Skin epidermis (tissue), 12 donors: ENCODE data around the gene DUOXA1.
A peak's percentile ranks its signal among the peaks of the same experiment; 100 is the strongest.
"Not testable (repeated sequence)": the region's sequence is repeated elsewhere in the genome, so short reads cannot be mapped to it uniquely, and the experiment has no call there.

Experiments
- H3K27ac ChIP-seq, 21 experiments: fragments of 200-600 bp; sonication (generic) in 11 of 21; one replicate each; pipeline ENCODE4 v1.5.0; 2020; ENCODE audit warnings: mild to moderate bottlenecking in 3 of 21, inconsistent platforms in 2 of 21, moderate library complexity in 2 of 21
- H3K4me3 ChIP-seq, 7 experiments: fragments of 200-600 bp; sonication (generic) in 2 of 7; one replicate each; pipeline ENCODE4 v1.5.0; 2020; ENCODE audit warnings: inconsistent platforms in 2 of 7, mild to moderate bottlenecking in 2 of 7, moderate library complexity in 1 of 7

The DUOXA1 gene

DNA sequence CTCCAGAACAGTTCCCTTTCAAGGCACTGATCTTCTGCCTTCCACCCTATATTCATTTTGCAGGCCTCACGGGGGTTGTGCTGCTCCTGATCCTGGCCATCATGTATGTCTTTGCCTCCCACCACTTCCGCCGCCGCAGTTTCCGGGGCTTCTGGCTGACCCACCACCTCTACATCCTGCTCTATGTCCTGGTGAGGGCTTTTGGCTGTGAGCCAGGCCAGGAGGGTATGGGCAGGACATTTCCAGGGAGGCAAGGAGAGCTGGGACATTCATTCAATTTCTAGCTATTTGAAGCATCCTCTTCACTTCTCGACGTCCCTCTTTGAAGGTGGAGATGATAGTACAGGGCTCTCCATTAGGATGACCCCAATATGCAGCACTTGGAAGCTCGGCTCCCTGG, 26.1 kb upstream of the DUOXA1 start:
- H3K27ac ChIP-seq, result peak overlapping the region in 1 of 21 experiments; percentile 86
- H3K4me3 ChIP-seq, result no peak overlapping the region

DNA sequence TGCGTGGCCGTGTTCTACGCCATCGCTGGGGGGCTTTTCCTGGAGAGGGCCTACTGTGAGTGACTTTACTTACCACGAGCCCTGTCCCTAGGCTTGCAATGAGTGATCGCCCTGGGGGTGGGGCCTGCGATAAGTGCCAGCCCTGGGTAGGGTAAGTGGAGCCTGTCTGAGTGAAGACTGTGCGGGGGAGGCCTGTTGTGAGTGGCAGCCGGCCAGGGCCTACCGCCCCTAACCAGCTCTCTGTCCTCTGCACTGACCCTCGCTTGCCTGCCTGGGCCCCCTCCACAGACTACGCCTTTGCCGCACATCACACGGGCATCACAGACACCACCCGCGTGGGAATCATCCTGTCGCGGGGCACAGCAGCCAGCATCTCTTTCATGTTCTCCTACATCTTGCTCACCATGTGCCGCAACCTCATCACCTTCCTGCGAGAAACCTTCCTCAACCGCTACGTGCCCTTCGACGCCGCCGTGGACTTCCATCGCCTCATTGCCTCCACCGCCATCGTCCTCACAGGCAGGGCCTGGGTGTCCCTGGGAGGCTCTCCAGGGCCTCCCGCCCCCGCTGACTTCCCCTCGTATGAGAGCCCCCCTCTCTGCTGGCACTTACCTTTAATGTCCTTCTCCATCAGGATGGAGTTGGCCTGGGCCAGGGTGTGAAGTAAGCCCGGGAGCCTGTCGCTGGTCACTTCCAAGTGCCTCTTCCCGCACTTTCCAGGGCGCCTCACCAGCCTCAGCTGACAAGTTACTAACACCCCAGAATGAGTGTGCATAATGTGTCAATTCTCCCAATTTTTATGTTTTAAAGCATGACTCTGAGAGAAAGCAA, 22.5 kb upstream of the DUOXA1 start:
- Histone ChIP-seq H3K4me3 (no peak overlapping the region), H3K27ac (no peak overlapping the region)

DNA sequence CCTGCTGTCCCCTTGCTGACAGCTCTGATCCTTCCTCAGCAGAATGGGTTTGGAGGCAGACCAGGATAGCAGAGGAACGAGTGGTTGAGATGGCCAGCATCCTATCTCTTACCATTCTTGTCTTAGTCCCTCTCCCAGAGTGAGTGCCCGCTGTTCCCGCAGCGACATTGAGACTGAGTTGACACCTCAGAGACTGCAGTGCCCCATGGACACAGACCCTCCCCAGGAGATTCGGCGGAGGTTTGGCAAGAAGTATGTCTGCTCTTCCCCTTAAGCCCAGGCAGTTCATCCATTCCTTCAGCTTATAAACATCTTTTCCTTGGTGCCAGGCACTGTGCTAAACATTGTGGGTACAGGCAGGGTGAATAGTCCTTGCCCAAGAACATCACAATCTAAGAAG, 21.3 kb upstream of the DUOXA1 start:
- Histone ChIP-seq H3K4me3 (no peak overlapping the region), H3K27ac (no peak overlapping the region)

DNA sequence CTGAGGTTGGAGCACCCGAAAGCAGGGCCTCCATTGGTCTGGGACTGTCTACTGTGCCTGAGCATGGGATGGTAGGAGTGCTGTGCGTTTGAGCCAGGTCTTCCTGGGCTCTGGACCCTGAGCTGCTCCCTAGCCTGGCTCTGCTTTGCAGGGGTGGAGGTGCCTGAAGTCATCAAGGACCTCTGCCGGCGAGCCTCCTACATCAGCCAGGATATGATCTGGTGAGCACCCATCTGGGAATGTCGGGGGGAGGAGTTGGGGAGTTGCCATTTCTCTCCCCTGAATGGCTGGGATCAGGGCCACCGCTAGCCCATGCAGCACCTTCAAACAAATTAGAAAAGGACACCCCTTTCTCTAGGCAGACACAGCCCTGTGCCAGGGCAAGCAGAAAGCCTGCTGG, 20.8 kb upstream of the DUOXA1 start:
- Histone ChIP-seq H3K27ac (no peak overlapping the region), H3K4me3 (no peak overlapping the region)

DNA sequence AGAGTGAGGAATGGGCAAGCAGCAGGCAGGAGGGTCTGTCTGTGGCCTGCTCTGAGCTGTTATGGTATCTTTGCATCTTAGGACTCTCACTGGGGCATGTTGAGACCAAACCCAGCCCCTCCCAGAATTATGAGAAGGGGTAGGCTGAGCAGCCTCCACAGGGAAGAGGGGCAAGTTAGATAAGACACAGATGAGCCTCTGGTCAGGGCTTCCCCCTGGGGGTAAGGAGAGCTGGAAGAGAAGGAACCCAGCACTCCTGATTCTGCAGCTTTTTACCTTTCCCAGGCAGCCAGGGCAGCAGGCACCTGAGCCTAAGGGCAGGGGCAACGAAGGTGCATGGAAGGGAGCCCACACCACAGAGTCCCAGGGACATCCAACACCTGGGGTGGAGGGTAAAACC, 19.4 kb upstream of the DUOXA1 start:
- peak overlapping the region in 7 of 21 experiments; percentile 4 to 64 (median 46) for H3K27ac ChIP-seq
- H3K4me3 ChIP-seq, result no peak overlapping the region

DNA sequence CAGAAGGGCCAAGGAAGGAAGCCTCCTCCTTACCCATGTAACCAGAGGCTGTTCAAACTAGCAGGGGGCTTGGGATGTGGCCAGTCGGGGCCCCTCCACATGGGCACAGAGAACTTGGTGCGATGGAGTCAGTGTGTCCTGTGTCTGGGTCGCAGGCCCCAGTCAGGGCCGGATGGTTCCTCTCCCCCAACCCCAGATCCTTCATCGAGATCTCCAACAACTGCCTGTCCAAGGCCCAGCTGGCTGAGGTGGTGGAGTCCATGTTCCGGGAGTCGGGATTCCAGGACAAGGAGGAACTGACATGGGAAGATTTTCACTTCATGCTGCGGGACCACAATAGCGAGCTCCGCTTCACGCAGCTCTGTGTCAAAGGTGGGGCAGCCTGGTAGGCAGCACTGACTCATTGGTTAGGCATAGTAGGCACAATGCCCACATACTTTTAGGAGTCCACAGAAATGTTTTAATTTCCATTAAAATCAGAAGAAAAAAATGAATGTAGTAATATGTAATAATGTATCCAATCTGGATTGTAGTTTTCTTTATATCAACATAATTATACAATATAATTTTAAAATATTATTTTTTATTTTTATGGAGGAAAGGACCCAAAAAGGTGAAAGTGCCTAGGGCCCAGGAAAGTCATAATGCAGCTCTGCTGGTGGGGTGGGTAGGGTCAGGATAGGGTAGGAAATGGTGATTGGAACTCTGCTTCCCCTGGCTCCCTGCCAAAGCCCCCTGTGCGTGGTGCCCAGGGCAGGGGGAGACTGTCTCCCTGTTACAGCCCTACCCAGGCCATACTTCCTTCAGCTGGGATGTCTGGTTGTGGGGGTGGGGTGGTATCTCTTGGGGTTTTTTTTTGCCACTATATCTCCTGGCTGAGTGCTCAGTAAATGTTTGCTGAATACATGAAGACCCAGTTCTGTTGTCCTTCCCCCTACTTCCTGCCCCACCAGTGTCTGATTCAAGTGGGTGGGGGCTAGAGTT, 18.7 kb upstream of the DUOXA1 start:
- no peak overlapping the region for H3K4me3 ChIP-seq
- H3K27ac ChIP-seq, result peak overlapping the region in 9 of 21 experiments; percentile 4 to 64 (median 46)

DNA sequence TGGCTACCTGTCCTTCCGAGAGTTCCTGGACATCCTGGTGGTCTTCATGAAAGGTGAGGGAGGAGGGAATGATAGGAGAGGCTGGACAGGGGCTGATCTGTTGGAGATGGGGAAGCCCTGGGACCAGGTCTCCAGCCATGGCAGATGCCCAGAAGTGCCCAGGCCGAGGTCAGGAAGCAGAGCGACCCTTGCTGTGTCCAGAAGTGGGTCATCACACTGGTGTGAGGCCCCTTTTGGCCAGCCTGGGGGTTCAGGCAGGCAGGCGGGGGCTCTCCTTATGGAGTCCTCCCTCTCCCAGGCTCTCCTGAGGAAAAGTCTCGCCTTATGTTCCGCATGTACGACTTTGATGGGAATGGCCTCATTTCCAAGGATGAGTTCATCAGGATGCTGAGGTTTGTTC, 17.9 kb upstream of the DUOXA1 start:
- Histone ChIP-seq H3K27ac (peak overlapping the region in 6 of 21 experiments; percentile 0 to 64 (median 32)), H3K4me3 (no peak overlapping the region)

DNA sequence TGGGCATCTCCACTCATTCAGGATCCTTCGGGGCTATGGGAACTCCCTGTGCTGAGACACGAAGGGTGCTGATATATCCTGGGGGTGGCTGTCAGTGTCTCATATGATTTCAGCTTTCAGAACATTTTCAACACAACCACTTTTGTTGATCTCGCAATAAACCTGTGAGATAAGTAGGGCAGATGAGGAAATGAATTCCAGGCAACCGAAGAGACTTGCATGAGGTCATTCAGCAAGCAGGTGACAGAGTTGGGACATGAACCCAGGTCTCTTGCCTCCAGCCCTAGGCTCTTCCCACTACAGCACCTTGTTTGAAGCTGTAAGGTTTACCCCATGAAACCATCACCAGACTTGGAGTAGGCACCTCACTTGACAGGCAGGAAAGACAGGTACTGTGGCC, 16.7 kb upstream of the DUOXA1 start:
- Histone ChIP-seq H3K27ac (peak overlapping the region in 14 of 21 experiments; percentile 7 to 73 (median 52)), H3K4me3 (no peak overlapping the region)

DNA sequence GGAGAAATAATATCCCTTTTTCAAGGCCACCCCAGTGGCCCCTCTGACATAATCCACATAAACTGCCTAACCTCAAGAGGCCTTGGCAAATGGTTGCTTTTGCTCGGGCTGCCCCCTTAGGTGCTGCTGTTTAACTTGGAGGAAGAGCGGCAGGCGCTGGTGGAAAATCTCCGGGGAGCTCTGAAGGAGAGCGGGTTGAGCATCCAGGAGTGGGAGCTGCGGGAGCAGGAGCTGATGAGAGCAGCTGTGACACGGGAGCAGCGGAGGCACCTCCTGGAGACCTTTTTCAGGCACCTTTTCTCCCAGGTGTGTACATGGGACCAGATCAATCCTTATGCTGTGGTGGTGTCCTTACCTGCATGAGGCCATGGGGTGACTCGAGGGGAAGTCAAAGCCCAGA, 15.1 kb upstream of the DUOXA1 start:
- Histone ChIP-seq H3K27ac (peak overlapping the region in 4 of 21 experiments; percentile 16 to 73 (median 38)), H3K4me3 (no peak overlapping the region)

DNA sequence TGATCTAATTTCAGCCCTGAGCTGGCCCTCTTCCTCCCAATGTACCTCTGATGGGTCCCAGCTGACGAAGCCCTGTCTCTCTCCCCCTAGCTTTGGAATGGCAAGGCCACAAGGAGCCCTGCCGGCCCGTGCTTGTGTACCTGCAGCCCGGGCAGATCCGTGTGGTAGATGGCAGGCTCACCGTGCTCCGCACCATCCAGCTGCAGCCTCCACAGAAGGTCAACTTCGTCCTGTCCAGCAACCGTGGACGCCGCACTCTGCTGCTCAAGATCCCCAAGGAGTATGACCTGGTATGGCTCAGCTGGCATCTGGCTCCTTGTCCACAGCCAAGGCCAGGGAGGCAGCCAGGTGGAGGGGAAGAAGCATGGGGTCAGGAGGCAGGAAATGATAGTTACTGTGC, 14.3 kb upstream of the DUOXA1 start:
- no peak overlapping the region for H3K4me3 ChIP-seq
- H3K27ac ChIP-seq, result peak overlapping the region in 2 of 21 experiments; percentile 10 to 39

DNA sequence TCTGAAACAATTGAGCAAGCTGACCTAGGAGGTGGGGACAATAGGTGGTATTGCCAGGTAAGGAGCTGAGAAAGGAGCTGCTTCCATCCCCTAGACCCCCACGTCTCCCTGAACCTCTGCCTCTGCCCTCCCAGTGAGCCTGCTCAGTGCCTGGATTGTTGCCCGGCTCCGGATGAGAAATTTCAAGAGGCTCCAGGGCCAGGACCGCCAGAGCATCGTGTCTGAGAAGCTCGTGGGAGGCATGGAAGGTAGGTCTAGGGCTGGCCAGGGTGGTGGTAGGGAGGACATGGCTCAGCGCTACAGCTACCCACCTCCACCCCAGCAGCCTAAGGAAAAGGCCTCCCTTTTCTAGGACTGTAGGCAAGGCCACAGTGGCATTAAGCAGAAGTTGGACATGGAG, 13.4 kb upstream of the DUOXA1 start:
- H3K4me3 ChIP-seq, result no peak overlapping the region
- H3K27ac ChIP-seq, result no peak overlapping the region

DNA sequence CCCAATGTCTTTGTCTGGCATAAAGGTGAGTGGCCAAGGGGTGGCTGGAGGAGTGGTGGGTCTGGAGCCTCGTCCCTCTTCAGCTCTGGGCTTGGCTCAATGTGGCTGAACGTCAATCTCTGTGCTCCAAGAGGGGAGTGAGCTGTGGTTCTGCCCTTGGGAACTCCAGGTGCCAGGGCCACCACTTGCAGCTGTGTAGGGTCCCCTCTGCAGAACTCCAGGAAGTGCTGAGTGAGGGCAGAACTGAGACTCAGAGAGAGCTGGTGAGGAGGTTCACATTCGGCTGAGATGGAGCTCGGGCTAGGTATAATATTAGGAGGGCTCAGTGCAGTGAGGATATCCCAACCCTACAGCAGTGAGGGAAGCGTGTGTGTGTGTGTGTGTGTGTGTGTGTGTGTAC, 11.7 kb upstream of the DUOXA1 start:
- H3K4me3 ChIP-seq, result no peak overlapping the region
- no peak overlapping the region for H3K27ac ChIP-seq

DNA sequence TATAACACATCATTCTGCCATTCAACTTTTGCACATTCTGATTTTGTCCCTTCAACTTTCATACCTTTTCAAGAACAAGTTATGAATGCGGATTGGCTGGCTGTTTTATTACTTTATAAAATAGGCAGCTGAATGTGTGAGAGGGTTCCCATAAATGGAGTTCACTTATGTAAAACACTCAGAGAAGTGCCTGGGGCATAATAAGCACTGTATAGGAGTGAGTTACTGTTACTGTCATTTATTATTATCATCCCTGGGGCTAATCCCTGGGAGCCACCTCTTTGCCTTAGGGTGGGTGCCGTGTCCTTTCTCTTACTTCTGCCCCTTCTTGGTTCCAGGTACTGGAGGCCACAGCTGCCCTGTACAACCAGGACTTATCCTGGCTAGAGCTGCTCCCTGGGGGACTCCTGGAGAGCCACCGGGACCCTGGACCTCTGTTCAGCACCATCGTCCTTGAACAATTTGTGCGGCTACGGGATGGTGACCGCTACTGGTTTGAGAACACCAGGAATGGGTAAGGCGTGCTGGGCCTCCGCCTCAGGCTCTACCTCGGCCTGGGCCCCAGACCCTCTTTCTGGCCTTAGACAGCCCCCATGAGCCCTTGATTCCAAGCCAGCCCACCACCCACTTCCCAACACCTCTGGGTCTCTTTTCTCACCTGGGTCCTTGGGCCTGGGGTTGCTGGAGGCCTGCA, 11.0 kb upstream of the DUOXA1 start:
- no peak overlapping the region for H3K27ac ChIP-seq

DNA sequence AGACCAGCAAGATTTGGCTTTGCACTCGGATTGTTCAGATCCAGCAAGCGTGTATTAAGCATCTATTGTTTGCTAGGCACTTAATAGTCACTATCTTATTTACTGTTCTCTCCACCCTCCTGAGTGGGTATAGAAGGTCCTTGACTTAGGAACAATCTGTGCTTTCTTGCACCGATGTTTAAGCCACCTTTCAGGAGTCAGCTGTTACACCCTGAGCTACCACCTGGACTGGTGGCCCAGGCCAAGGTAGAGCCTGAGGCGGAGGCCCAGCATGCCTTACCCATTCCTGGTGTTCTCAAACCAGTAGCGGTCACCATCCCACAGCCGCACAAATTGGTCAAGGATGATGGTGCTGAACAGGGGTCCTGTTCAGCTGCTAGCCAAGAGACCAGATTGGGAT, 10.1 kb upstream of the DUOXA1 start:
- H3K4me3 ChIP-seq, result no peak overlapping the region
- no peak overlapping the region for H3K27ac ChIP-seq

More for the DNA sequence above, 11.0 kb upstream of the DUOXA1 start:
- H3K4me3 ChIP-seq, result no peak overlapping the region

DNA sequence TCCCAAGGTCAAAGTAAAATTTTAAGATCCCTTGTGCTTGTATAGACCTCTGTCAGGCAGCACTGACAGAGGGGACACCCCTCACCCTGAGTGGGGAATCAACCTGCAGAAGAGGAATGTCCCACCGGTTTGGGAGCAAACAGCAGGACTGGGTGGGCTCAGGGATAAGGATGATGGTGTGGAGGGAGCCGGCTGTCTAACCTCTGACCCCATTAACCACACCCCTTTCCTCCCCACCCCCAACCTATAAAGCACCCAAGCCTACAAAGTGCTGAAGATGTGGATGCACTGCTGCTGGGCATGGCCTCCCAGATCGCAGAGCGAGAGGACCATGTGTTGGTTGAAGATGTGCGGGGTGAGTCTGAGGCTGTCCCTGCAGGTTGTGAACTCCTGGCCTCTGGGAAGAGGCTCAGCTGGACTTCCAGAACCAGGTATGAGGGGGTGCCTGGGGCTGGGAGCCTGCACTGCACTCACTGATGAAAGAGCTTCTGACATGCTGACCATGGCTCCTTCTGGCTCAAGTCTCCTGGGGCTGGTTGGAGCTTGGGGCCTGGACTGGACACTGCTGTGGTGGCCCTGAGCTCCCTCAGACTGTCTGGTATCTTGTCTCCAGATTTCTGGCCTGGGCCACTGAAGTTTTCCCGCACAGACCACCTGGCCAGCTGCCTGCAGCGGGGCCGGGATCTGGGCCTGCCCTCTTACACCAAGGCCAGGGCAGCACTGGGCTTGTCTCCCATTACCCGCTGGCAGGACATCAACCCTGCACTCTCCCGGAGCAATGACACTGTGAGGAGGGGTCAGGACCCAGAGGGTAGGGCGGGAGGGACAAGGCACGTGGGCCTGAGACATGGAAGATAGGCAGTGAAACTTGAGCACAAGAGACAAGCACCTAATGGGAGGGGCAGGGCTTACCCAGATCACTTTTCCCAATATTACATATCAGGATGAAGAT, 9.4 kb upstream of the DUOXA1 start:
- H3K27ac ChIP-seq, result no peak overlapping the region

DNA sequence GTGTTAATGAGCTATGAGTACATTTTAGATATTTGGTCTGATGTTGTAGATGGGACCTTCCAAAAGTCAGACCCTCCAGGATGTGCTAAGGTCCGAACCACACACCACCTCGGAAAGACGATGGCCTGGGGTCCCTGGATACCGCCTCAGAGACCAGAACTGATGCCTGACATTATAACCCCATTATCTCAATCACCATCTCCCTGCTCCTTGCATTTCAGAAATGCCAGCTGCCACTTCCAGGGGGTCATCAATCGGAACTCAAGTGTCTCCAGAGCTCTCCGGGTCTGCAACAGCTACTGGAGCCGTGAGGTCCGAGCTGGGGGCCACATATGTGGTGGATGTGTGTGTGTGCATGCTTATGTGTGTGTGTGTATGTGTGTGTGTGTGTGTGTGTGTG, 8.0 kb upstream of the DUOXA1 start:
- Histone ChIP-seq H3K4me3 (no peak overlapping the region), H3K27ac (no peak overlapping the region)

More for the DNA sequence above, 9.4 kb upstream of the DUOXA1 start:
- H3K4me3 ChIP-seq, result no peak overlapping the region

DNA sequence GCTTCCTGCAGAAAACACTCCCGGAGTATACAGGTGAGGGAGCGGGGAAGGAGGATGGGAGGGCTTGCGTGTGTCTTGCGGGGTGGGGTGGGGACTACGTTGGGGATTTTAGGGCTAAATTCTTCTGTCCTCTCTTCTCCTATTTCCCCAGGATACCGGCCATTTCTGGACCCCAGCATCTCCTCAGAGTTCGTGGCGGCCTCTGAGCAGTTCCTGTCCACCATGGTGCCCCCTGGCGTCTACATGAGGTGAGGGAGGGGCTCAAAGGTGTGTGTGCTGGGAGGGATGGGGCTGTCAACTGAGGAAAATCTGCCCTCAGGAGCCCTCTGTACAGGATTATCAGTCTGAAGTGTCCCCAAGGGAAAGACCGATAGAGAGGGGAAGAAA, 6.7 kb upstream of the DUOXA1 start:
- Histone ChIP-seq H3K4me3 (no peak overlapping the region), H3K27ac (no peak overlapping the region)

DNA sequence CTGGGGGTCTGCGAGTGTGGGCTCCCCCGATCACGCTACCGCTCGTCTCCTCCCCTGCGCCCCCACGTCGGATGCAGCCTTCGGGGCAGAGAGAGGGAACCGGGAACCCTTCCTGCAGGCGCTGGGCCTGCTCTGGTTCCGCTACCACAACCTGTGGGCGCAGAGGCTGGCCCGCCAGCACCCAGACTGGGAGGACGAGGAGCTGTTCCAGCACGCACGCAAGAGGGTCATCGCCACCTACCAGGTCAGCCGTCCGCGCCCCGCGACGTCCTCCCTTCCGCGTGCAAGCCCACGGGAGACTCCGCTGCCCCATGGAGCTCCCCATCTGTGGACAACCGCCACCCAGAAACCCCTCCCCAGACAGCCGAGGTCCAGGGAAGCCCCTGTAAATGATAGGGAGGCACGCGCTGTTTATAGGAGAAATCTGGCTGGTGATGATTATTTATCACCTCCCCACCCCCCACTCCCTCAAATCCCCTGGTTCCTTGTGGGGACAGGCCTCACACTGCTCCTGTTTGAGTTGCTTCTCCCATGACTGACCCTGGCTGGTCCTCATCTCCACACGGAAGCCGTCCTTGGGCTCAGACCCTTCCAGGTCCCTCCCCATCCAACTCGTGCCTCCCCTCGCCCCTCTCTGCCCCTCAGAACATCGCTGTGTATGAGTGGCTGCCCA, 6.2 kb upstream of the DUOXA1 start:
- not testable (repeated sequence) for H3K27ac ChIP-seq, H3K4me3 ChIP-seq
